Upper lobe of left lung (tissue), 4 donors: Measurements from ENCODE around the gene CRELD2.

Experiments used
- CTCF ChIP-seq, 6 experiments: fragments of 450-650 bp in 4 of 6; fragments of 200-600 bp in 2 of 6; sonication (generic) in 2 of 6; IDR thresholded peaks; one replicate each; pipeline ENCODE4 v1.5.1; 2016 to 2019; ENCODE audit warnings: antibody characterized with exemption in 6 of 6
- POLR2A ChIP-seq, 4 donors: fragments of 450-650 bp; IDR thresholded peaks; one replicate each; pipeline ENCODE4 v1.5.1; 2016 to 2017; ENCODE audit warnings: antibody characterized with exemption in 4 of 4, mild to moderate bottlenecking in 2 of 4

- TF ChIP-seq CTCF (IDR thresholded peaks at IDR 0.05) (no peak), POLR2A (IDR thresholded peaks at IDR 0.05) (no peak)
Observed at GRCh38 chr22:49926916-49927315, 8.5 kb downstream of the CRELD2 start.
